GM10847 (cell line): ENCODE data around the gene KREMEN2.

ENCODE experiments used
- POLR2A ChIP-seq: IDR thresholded peaks from 2 replicates; pipeline ENCODE4 v1.6.1; 2011; ENCODE audit not compliant: insufficient read length; ENCODE audit errors: extremely low read depth

The KREMEN2 gene

DNA sequence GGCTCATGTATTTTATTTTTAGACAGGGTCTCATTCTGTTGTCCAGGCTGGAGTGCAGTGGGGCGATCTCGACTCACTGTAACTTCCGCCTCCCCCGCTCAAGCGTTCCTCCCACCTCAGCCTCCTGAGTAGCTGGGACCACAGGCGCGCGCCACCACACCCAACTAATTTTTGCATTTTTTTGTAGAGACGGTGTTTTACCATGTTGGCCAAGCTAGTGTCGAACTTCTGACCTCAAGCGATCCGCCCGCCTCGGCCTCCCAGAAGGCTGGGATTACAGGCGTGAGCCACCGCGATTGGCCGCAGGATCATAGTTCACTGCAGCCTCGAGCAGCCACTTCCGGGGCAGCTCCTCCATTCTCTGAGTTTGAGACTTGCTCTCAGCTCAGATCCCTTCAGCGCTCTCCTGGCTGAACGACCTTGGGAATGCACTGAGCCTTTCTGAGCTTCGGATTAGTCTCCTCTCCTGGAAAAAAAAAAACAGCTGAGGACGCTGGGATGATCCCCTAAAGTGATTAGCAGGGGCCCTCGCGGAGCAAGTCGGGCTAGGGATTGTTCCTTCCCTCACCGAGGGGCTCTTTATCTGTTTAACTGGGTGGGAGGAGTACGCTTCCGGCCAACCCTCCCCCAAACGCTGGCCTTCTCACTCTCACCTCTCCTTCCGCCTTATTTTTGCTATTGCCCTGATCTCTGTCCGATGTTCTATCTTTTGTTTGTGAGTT lies 17.3 kb downstream of the KREMEN2 start:
- no peak for TF ChIP-seq POLR2A

DNA sequence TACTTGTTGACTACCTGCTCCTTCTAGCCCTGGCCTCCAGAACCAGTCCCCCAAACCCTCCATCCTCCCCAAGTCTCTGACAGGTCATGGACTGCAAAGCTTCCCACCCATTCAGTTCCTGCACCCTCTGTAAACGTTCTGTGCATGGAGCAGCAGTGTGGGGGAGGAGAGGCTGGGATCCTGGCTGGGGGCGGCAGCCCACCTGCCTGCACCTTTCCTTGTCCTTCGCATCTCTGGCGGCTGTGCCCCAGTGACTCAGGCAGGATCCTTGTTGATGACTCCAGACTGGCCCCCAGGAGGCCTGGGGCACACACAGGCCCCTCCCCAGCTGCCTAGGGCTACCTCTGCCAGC lies 17.8 kb downstream of the KREMEN2 start:
- no peak for TF ChIP-seq POLR2A

DNA sequence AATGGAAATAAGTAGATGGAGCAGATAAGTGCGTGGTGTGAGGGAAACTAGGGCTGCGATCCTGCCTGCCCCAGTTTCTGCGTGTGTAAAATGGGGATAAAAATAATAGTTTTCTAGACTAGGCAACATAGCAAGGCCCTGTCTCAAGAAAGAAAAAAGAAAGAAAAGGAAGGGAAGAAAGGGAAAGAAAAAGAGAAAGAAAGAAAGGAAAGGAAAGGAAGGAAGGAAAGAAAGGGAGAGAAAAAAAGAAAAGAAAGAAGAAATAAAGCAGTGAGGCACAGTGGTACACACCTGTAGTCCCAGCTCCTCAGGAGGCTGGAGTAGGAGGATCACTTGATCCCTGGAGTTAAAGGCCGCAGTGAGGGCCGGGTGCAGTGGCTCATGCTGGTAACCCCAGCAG lies 18.3 kb downstream of the KREMEN2 start:
- TF ChIP-seq POLR2A: no peak

DNA sequence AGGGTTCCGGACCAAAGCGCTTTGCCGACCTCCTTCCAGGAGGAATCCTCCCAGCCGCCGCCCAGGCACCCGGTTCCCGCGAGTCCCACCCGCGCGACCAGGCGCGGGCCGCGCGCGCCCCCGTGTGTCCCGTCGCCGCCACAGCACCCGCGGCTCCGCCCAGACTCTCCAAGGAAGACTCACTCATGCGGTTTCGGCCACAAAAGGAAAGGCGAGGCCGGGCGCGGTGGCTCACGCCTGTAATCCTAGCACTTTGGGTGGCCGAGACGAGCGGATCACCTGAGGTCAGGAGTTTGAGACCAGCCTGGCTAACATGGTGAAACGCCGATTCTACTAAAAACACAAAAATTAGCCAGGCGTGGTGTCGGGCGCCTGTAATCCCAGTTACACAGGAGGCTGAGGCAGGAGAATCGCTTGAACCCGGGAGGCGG lies 19.6 kb downstream of the KREMEN2 start:
- no peak for TF ChIP-seq POLR2A

DNA sequence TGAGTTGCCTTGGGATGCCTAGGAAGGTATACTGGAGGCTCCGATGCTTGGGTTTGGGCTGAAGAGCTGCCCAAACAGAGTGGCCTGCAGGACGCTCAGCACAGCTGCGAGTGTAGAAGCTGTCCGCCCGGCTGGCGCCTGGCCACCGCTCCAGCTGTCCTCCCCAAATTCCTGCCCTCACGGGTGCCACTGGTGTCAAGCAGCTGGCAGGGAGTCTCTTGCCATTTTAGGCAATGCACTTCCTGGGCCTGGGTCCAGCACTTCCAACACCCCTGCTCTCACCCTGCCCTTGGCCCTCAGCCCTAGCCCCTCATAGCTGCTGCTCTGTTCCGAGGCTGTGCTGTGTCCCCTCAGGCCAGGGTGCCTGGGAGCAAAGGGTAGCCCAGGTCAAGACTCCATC lies 21.4 kb downstream of the KREMEN2 start:
- no peak for TF ChIP-seq POLR2A

DNA sequence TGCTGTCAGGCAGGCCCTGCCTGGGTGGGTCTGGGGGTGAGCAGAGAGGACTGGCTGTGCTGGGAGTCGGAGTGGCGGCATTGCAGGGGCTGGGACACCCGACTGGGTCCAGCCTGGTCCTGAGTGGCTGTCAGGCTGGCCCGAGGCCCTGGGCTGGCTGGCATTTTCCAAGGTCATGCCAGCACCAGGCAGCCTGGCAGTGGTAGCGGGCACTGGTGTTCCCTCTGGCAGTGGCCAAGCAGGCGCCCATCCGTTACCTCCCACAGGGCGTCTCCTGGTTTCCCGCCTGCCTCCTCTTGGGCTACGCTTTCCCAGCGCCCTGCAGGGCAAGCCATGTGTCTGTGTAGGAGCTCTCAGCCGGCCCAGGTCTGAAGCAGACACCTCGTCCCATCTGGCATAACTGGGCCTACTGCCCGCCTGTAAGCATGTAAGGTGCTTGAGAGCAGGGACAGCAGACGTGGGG lies 21.8 kb downstream of the KREMEN2 start:
- no peak for TF ChIP-seq POLR2A

DNA sequence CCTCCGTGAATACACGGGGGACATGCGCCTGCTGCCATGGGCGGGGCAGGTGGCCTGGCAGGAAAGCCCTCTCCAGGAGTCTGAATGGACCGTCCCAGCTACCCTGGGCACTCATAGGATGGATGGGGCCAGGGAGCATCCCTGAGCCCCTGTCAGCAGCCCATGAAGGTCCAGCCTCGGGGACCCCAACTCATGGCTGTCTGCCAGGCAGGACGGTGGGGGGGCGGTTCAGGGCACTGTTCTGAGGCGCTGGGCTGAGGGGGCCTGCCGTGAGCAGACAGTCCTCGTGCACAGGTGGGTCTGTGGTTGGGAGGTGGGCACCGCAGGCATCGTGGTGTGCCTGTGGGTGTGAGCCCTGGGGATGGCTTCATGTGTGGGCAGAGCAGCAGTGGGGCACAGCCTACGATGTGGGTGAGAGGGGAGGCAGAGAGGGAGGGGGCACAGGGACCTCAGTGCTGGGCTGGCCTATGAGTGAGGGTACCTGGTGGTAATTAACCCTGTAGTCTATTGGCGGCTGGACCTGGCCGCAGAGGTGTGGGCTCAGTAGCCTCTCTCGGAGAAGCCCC lies 22.6 kb downstream of the KREMEN2 start:
- TF ChIP-seq POLR2A: no peak

DNA sequence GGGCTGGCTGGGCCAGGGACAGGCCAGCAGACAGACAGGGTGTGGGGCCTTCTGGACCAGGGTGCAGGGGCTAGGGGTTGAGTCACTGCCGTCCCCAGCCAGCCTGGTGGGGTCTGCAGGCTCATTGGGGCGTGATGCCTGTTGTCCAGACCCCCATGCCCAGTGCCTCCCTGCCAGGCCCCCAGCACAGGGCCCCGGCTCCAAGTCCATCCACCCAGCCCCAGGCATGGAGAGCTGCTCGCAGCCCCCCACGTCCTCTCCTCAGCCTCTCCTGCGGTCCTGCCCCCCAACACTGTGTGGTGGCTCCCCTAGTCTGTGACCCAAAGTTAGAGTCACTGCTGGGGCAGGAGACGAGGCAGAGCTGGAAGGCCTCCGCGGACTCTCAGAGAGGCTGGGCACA lies 23.2 kb downstream of the KREMEN2 start:
- TF ChIP-seq POLR2A: no peak

DNA sequence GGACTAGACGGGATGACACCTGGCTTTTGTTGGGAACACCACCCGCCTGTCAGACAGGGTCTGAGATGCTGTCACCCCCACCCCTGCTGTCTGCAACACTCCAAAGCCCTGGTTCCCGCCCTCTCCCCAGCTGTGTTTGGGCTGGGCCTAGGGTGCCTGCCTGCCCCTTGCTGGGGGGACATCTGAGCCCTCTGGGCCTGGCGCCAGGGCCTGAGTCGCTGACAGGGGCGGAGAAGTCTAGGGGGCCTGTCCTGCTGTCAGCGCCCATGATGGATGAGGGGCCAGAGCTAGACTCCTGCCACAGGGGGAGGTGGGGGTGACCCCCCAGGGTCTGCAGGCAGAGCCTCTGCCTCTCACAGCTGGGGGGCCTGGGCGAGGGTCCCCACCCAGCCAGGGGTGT lies 23.8 kb downstream of the KREMEN2 start:
- no peak for TF ChIP-seq POLR2A

DNA sequence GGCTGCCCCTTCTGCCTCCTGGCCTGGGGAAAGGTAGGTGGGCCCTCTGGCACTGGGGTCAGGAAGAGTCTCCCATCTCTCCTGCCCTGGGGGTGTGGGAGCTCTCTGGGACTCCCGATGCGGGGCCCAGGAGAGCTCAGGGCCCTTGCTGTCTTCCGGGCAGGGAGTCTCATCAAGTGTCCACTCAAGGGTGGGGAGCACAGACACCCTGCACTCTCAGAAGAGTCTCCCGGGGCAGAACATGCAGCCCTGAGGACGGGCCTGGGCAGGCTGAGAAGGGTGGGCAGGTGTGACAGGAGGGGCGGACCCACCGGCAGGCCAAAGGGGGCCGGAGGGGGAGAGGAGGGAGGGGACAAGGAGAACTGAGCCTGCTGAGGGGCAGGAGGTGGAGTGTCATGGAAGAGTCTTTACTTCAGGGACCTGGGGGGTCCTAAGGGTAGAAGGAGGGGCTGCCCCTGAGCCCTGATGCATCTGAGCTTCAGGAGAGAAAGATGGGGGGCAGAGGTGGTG lies 24.6 kb downstream of the KREMEN2 start:
- no peak for TF ChIP-seq POLR2A

DNA sequence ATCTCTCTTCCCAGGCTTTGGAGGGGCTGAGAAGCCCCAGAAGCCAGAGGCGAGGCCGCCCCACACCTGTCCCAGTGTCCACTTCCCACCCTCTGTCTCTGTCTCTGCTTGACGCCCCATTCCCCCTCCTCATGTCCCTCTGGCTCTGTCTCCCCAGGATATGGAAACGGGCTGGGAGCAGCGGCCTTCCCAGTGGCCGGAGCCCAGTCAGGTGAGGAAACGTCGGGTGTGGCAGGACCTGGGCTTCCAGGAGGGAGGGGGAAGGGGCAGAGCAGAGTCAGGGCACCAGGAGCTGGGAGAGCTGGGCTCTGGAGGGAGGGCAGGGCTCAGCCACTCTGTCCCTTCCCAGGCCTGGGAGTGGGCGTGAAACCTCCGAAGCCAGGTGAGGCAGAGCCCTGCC lies 26.8 kb downstream of the KREMEN2 start:
- TF ChIP-seq POLR2A: no peak

DNA sequence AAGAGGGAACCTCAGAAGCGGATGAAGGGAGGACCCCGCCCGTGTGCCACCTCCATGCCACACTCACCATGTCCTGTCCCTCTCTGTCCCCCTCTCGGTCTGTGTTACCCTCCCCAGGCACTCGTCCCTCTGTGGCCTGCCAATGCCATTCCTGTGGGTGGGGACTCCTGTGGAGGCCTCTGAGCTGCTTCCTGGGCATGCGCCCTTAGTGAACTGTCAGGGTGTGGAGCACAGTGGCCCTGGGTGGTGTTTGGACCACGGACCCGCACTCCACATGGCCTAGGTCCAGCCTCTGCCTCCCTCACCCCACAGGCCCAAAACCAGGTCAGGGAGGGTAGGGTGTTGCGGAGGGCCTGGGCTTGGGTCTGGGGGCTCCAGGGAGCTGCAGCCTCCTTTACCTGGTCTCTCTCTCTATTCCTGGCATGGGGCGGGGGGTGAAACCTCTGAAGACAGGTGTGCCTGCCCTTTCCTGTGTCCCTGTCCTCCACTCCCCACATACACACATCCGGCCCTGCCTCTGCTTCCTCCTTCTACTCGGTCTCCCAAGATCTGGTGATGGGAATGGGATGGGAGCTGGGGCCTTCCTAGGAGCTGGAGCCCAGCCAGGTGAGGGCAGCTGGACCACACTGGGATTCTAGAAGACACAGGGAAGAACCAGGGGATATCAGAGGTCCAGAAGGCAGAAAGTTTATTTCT lies 27.6 kb downstream of the KREMEN2 start:
- no peak for TF ChIP-seq POLR2A

DNA sequence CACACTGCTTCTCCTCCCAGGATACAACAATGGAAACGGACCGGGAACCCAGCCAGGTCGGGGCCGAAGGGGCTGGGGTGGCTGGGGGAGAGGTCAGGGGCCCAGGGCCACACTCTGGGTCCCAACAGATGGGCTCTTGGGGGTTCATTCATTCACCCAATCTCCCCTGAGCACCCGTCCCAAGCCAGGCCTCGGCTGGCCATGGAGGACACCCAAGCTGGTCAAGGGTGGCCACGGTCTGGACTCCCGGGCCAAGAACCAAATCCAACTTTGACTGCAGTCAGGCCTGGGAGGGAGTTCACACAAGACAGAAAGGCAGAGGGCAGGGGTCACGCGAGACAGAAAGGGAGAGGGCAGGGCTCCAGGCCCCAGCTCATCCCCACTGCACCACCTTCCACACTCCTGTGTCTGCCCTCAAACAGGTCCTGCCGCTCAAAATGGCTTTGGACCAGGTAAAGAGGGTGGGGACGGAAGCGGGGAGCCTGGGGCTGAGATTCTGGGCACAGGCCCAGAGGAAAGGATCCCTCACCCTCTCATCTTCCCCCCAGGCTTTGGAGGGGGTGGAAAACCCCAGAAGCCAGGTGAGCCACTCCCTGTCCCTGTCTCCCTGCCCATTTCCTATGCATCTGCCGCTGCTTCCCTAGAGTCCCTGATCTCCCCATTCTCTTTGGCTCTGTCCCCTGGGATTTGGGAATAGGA lies 28.5 kb downstream of the KREMEN2 start:
- TF ChIP-seq POLR2A: no peak

DNA sequence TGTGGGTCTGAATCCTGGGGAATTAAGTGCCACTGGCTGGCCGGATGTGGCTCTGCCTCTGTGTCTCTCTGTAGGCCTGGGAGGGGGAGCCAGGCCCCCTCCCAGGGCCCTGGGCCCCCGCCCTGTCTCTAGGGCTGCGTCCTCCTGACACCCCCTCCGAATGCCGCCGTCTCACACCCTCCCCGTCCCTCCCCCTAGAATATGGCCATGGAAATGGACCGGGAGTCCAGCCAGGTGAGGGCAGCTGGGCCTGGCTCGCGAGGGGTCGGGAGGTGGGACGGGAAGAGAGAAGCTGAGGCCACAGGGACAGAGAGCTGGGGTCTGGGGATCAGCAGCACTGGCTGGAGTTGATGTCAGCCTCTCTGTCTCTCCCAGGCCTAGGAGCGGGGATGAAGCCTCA lies 32.2 kb downstream of the KREMEN2 start:
- no peak for TF ChIP-seq POLR2A

DNA sequence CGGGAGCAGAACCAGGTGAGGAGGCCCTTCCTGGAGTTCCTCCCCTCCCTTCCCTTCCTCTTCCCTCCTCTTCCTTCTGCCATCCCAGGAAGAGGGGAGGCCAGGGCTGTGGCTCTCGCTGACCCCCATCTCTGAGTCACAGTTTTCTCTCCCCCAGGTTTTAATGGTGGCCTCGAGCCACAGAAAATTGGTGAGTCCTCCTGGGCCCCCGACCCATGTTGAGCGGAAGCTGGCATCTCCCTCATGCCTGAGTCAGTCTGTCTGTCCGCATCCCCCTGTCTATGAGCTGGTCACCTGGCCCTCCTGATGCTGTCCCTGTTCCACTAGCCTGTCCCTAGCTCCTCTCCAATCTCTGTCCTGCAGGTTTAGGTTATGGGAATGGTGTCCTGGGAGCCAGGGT lies 35.9 kb downstream of the KREMEN2 start:
- TF ChIP-seq POLR2A: no peak

DNA sequence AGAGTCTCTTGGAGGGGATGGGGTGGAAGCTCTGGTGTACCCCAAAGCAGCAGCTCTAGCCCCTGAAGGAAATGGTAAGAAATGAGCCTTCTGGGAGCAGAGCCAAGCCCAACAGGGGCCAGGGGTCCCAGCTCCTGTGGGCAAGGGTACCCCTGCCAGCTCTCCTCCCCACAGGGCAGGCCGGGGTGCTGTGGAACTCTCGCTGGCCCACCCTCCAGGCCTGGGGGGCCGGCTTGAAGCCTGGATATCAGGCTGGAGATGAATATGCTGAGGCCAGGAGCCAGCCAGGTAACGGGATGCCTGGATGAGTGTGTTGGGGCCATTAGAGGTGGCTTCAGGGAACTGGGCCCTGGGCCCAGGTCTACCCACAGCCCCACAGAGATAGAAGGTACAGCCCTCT lies 36.5 kb downstream of the KREMEN2 start:
- no peak for TF ChIP-seq POLR2A

DNA sequence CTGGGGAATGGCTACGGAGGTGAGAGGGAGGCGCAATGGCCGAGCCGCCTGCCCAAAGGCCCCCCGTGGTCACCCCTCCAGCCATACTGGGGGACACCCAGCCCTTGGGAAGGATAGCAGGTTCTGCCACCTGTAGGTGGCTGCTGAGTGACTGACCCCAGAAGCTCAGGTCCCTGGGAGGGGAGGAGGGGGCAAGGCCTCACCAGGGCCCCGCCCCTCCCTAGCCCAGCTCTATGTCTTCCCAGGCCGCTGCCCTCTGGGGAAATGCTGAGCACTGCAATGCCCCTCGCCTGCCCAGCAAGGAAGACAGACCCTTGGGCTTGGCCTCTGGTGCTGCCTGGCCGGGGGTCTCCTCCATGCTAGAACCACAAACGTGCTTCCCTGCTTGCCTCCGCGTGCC lies 37.2 kb downstream of the KREMEN2 start:
- TF ChIP-seq POLR2A: no peak
